HG02678 (cell line): ENCODE data around the gene L3MBTL3.
A peak's percentile ranks its signal among the peaks of the same experiment; 100 is the strongest.
"Not testable (repeated sequence)": the region's sequence is repeated elsewhere in the genome, so short reads cannot be mapped to it uniquely, and the experiment has no call there.

Source experiments
- ATAC-seq: cut with Tn5 transposase; IDR thresholded peaks from one replicate; pipeline ENCODE4 v1.9.1; 2021; ENCODE audit warnings: mild to moderate bottlenecking, moderate library complexity; ENCODE audit not compliant: unreplicated experiment

The L3MBTL3 gene

DNA sequence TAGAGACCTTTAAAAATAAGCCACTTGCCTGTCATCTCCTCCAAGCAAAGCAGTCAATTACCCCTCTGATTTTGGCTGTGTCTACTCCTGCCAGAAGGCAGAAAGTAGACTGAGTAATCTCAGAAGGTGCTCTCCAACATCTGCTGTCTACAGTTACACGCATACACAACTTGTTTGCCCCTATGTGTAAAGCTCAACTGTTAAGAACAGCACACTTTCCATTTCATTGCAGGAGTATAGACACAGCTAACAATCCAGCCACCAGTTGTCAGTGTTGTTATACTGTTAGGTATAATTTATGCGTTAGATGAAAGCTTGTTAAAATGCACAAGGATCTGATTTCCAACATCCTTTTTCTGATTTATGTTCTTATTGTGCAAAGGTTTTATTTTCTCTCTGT lies 116.2 kb downstream of the L3MBTL3 start:
- ATAC-seq, result no peak

DNA sequence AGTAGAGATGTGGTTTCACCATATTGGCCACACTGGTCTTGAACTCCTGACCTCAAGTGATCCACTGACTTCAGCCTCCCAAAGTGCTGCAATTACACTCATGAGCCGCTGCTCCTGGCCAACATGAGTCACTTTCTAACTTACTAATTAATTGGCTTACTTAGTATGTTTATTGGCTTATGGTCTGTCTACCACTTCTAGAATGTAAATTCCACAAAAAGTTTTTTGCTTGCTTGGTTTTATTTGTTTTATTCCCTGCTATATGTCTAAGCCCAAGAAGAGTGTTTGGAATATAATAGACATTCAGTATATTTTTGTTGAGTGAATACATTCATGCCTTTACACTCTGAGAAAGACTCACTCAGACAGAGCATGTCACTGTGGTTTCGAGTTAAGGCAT lies 118.4 kb downstream of the L3MBTL3 start:
- no peak for ATAC-seq

DNA sequence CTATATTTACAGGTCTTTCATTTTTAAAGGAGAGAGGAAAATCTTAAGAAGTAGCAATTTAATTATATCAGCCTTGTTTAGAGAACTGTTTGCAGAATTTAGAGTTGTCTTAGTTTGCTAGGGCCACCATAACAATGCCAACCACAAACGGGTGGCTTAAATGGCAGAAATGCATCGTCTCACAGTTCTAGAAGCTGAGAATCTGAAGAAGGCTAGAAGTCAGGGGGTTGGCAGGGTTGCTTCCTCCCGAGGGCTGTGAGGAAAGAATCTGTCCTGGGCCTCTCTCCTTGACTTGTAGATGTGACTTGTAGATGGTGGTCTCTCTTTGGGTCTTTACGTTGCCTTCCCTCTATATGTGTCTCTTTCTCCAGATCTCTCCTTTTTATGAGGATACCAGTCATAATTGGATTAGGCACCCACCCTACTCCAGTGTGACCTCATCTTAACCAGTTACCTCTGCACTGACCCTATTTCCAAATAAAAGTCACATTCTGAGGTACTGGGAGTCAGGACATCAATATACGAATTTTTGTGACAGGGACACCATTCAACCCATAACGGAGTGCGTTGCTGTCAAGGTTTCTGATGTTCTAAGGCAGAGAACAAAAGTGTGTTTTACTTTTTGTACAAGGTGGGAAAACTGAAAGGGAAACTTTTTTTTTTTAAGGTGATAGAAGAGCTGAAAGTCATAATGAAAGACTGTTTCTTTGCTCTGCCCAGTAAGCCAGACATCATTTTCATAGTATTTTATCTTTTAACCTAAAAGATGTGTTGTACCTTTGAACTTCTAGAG lies 119.9 kb downstream of the L3MBTL3 start:
- peak; percentile 45 for ATAC-seq

DNA sequence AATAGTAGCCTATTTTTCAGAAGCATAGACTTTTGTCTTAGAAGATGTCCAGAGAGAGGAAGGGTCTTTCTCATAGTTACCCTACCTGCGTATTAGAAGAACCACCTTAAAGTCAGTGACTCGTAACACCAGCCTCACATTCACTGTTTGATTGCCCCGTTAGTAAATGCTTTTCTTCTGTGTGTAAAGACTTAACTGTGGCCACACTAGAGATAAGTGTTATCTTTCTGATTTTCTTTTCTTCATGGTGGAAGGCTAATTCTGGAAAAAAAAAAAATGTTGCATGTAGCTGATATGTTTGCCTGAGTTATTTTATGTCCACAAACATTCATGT lies 120.5 kb downstream of the L3MBTL3 start:
- ATAC-seq, result peak; percentile 14

DNA sequence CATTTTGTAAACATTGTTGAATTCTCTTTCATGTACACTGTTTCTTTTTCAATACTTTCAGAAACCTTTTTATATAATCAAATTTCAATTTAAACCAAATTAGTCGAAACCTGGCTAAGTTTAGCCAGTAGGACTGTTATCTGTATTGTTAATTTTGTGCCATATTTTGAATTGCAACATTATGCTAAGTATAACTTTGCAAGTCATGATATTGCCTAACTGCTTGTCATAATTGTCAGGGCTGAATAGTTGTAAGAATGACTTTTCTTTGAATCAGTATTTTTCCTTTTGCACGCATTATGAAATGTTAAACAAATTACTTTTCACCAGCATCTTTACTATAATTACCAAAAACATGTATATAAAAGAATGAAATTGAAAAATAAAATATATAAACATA lies 121.7 kb downstream of the L3MBTL3 start:
- no peak for ATAC-seq

DNA sequence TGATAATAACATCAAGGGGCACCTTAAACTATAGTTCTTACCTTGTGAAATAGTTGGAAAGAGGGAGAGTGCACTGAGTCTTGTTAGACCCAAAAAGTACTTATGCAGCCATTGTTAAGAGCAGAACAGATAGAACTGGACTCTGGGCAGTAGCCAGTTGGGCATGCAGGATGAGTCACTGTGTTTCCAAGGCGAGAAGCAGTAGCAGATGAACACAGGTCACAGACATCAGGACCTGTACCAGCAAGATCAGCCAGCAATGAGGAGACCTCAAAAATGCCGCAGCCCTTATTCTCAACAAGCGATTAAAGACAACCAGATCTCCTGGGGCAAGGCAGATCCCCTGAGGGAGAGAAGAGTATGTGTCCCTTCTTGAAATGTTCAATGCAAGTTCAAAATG lies 125.3 kb downstream of the L3MBTL3 start:
- no peak for ATAC-seq

DNA sequence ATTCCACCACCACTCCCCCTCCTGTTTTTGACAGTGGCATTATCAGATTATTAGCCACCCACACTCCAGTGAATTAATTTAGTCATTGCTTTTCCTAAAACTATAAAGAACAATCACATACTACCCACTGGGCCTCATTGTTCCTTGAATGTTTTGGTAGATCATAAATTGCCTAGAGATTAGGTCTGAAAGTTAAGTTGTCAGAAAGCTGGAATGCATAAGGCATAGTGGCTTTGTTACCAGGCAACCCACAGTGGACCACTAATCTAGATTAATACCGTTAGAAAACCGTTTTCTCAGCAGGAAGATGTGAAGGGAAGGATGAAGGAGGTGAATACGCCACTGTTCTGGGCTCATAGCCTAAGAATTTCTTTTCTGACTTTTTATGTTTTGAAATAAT lies 128.7 kb downstream of the L3MBTL3 start:
- no peak for ATAC-seq

DNA sequence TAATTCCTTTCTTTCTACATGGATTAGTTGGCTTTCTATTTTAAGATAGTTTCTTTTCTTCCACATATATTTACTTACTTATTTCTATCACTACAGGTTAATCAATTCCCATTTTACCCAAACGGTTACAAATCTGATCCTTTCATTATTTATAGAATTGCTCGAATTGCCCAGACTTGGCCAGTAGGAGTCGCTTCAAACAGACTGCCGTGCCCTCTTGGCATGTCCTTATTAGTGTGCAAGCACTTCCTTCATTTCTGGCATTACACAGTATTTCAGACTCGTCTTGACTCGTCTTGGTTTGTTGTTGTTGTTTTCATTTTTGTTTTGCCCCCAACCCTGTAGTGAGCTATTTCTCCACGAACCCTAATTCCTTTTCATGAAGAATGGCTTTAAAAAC lies 129.8 kb downstream of the L3MBTL3 start:
- no peak for ATAC-seq

DNA sequence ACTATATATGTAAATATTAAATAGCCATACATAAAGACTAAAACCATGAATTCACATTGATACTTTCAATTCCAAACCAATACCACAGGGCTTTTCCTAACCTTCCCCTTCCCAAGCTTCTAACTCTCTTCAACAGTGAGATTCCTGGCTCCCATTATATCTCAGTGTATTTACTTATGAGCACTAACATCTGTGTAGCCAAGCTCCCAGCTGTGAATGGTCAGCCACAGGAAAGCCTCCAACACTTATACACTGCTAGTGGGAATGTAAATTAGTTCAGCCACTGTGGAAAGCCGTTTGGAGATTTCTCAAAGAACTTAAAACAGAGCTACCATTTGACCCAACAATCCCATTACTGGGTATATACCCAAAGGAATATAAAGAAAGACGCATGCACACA lies 130.6 kb downstream of the L3MBTL3 start:
- ATAC-seq, result not testable (repeated sequence)

DNA sequence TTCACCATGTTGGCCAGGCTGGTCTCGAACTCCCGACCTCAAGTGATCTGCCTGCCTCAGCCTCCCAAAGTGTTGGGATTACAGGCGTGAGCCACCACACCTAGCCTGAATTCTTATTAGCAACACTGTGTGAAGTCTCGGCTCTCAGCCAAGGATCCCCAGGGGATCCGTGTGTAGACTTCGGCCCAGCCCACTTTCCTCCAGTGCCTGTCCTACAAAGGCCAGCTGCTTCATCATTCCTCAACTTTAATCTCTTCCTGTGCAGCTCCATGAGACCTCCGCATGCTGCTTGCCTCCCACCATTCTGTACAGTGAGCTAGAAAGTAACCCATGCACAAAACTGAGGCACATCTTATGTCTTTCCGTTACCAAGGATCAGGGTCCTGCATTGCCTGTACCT lies 132.5 kb downstream of the L3MBTL3 start:
- no peak for ATAC-seq

DNA sequence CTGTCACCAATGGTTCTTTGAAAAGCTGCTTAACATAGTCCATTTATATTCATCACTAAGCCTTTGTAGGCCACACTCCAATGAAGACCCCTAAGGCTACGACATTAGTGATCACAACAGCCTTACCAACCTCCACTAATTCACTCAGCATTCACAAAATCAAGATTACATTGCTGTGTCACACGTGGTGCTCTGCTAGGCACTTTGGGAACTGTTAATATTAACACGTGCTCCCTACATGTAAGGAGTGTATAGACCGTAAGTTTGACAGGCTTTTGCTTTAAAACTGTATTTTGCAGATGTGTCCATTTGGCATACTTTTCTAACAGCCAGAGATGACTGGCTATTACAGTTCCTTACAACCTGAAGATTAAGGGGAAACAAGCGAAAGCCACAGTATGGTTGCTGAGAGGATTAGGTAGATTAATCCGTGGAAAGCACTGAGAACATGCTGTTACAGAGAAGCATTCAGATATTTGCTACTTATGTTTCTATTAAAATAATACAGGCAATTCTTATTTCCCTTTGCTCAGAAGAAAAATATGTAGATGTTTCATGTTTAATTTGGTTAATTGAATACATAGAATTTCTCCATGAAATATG lies 134.6 kb downstream of the L3MBTL3 start:
- no peak for ATAC-seq

DNA sequence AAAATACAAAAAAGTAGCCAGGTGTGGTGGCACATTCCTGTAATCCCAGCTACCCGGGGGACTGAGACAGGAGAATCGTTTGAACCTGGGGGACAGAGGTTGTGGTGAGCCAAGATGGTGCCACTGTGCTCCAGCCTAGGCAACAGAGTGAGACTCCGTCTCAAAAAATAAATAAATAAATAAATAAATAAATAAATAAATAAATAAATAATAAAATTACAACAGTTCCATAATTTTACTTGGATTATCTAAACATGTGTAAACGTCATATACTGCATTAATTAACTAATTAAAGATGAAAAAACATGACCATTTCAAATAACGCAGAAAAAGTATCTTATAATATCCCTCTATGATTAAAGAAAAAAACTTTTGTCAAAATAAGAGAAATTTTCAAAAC lies 138.5 kb downstream of the L3MBTL3 start:
- ATAC-seq, result no peak

DNA sequence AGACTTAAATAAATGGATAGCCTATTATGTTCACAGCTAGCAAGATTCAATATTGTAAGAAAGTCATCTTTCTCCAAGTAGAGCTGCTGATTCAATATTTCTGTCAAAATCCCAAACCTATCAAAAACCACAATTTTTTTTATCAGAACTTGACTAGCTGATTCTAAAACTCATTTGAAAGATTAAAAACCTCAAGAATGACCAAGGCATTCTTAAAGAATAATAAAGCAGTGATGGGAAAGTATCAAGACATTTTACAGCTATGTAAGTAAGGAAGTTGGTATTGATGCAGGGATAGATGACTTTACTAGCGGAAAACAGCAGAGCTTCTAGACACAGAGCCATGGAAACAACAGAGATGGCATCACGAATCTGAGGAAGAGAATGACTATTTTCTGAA lies 139.7 kb downstream of the L3MBTL3 start:
- ATAC-seq, result no peak

DNA sequence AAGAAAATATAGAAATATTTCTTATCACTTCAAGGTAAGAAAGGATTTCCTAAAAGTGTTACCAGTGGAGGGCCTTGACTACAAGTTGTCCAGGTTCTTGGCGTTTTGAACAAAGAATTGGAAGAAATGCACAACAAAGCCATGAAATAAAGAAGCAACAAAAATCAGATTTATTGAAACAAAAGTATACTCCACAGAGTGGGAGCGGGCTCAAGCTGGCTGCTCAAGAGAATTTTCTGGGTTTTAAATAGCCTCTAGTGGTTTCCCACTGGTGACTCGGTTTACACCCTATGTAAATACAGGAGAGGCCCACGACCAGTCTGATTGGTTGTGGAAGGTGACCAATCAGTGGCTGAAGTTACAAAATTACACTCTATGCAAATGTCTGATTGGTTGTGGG lies 140.2 kb downstream of the L3MBTL3 start:
- ATAC-seq, result no peak

DNA sequence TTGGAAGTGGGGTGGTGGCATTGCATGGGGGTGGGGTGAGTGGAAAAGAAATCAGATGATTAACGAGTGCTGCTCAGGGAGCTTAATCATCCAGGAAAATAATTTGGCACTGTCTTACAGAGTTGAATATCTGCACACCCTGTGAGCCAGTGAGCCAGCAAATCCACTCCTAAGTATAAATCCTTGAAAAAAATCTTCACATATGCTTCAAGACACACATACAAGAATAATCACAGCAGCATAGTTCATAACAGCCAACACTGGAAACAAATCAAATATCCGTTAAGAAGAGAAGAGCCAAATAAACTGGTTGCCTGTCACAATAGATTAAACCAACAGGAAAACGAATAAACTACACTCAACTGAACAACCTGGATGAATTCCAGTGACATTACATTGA lies 141.6 kb downstream of the L3MBTL3 start:
- no peak for ATAC-seq

DNA sequence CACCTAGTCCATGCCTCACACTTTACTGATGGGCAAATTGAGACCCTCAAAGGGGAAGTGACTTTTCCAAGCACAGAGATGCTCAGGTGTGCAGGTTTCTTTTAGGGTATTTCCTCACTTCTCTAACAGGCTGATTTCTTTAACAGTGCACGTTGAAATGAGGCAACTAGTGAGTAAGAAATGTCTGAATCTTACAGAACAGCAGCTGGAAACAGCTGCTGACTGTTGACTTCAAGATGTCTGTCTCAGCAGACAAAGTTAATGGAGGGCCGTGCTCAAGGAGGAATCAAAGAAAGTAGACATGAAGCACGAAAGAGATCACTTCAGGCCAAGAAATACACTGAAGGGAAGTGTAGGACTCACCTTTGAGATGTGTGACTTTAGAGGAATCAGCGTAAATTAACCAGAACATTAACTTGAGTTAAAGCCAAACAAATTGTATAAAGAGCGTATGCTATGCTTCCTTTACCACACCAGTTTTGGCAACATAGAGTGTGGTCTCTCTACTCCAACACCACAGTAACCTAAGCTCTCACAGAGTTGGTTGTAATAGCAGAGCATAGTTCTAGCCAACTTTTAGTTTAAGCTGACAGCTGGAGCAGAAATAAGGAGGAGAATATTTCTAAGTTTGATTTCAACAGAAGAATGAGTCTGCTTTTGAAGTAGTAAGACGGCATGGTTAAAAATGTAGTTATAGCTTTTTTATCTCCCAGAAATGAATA lies 143.5 kb downstream of the L3MBTL3 start:
- no peak for ATAC-seq

DNA sequence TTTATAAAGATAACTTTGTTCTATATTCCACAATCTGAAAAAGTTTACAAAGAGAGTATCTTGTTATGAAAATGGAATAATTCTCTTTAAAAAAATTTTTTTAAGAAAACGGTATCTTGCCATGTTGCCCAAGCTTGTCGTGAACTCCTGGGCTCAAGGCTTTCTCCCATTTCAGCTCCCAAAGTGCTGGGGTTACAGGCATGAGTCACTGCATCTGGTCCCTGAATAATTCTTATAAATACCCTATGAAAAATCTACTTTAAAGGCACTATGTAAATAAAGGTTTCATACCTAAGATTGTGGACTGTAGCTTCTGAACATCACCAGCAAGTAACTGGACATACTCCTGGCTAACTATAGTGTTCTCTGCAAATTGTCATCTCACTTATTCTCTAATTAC lies 144.0 kb downstream of the L3MBTL3 start:
- no peak for ATAC-seq

DNA sequence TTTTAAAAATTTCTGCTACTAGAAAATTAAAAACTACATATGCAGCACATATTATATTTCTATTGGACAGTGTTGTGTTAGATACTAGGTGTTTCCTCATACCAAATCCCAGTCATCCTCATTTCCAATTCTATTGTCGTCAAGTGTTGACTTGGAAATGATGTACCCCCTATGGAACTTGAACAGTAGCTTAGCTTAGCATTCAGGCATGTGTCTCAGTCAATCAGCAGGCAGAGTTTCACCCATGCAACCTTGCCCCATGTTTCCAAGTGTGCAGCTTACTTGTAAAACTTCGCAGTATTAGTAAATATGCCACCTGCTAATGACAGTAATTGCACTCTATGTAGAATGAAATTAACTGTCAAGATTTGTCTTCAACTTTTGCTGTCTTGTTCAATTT lies 144.9 kb downstream of the L3MBTL3 start:
- no peak for ATAC-seq

DNA sequence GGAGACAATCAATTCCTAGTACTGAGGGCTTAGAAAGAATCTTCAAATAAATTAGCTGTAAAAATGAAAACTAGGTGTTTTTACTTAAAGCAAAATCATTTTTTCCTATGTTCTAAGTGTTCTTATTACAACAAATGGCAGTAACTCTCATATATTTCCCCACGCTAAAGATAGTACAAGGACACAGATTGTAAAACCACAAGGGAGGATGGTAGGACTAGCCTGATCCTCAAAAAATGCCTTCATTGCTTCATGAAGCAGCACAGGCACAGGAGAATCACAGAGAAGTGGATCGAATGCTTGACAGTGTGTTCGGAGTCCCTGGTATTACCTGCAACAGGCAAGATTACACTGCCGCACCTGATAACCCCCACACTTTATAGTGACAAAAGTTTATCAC lies 145.9 kb downstream of the L3MBTL3 start:
- ATAC-seq, result no peak

DNA sequence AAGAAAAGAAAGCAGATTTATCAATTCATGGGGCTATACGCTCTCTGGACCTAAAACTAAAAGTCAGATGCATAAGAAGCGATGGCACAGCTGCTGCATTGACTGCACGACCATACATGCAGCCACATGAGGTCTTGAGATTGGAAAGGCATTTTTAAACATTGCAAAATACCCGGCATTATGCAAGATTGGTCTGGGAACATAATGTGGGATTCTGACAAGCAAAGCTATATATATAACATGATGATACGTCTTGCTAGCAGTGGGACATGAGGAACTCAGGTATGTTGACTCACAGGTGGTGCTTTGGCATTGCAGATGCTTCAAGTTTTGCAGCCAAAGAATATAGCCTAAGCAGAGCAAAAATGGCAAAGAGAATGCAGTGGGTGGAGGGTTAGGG lies 149.3 kb downstream of the L3MBTL3 start:
- no peak for ATAC-seq

DNA sequence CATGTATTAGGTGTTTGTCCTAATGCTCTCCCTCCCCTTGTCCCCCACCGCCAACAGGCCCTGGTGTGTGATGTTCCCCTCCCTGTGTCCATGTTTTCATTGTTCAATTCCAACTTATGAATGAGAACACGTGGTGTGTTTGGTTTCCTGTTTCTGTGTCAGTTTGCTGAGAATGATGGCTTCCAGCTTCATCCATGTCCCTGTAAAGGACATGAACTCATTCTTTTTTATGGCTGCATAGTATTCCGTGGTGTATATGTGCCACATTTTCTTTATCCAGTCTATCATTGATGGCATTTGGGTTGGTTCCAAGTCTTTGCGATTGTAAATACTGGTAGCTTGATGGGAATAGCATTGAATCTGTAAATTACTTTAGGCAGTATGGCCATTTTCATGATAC lies 151.8 kb downstream of the L3MBTL3 start:
- not testable (repeated sequence) for ATAC-seq

DNA sequence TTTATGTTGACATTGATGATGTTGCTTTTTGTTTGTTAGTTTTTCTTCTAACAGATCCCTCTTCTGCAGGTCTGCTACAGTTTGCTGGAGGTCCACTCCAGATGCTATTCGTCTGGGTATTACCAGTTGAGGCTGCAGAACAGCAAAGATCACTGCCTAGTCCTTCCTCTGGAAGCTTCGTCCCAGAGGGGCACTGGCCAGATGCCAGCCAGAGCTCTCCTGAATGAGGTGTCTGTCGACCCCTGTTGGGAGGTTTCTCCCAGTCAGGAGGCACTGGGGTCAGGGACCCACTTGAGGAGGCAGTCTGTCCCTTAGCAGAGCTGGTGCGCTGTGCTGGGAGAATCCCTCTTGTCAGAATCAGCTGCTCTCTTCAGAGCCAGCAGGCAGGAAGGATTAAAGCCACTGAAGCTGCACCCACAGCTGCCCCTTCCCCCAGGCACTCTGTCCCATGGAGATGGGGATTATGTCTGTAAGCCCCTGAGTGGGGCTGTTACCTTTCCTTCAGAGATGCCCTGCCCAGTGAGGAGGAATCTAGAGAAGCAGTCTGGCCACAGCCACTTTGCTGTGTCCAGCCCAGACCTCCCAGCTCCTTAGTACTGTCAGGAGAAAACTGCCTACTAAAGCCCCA lies 155.1 kb downstream of the L3MBTL3 start:
- ATAC-seq, result not testable (repeated sequence)
